ENCODE results near the gene TMEM215.

DNA sequence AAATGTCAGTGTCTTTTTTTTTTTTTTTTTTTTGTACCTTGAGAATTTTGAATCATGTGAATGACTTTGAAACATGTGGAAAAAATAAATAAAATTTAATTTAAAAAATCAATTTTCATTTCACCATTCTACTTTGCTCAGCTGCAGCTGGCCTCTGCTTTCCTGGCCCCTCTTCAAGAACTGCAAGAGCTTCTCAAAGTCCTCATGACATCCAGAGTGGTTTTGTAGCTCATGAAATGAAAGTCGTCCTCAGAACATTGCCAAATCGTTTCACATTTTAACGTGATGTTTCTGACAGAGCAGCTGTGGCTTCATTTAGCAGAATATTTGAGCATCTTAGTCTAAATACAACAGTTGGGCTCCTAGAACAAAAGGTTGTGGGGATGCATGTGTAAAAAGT, 47.9 kb upstream of the TMEM215 start:
- TF ChIP-seq CTCF (IDR thresholded peaks at IDR 0.05; ENCODE audit: insufficient read depth, low read length, poor library complexity, severe bottlenecking) = no peak
- TF ChIP-seq EZH2phosphoT487 (conservative IDR thresholded peaks at IDR 0.05; ENCODE audit: low read length) = no peak
